Cerebellar nuclear complex (tissue), 1 donor: ENCODE measurements around the gene CDH4.
"Not testable (repeated sequence)": the region's sequence is repeated elsewhere in the genome, so short reads cannot be mapped to it uniquely, and the experiment has no call there.

Experiments
- DNase-seq, 2 experiments: peaks; one replicate each; lab custom pipeline; 2025; lab: John Stamatoyannopoulos, UW

CDH4 gene

GRCh38 chr20:61387204-61387953, 135.3 kb downstream of the CDH4 start:
- no peak for DNase-seq

- DNase-seq: no peak
Measured at GRCh38 chr20:61387954-61388348, 135.9 kb downstream of the CDH4 start.

- DNase-seq: no peak
Measured at GRCh38 chr20:61389077-61389476, 137.0 kb downstream of the CDH4 start.

GRCh38 chr20:61391185-61391584, 139.1 kb downstream of the CDH4 start:
- no peak for DNase-seq

GRCh38 chr20:61391812-61392520, 139.9 kb downstream of the CDH4 start:
- DNase-seq: no peak

GRCh38 chr20:61394088-61394799, 142.2 kb downstream of the CDH4 start:
- no peak for DNase-seq

- no peak for DNase-seq
Measured at GRCh38 chr20:61396262-61396848, 144.3 kb downstream of the CDH4 start.

GRCh38 chr20:61397146-61397545, 145.1 kb downstream of the CDH4 start:
- DNase-seq: no peak

- DNase-seq: no peak
Measured at GRCh38 chr20:61397790-61398189, 145.7 kb downstream of the CDH4 start.

- no peak for DNase-seq
Measured at GRCh38 chr20:61399433-61399832, 147.4 kb downstream of the CDH4 start.

GRCh38 chr20:61400499-61400898, 148.4 kb downstream of the CDH4 start:
- DNase-seq: no peak

- DNase-seq: no peak
Measured at GRCh38 chr20:61404303-61404702, 152.2 kb downstream of the CDH4 start.

GRCh38 chr20:61405007-61405406, 152.9 kb downstream of the CDH4 start:
- DNase-seq: no peak

GRCh38 chr20:61406773-61407172, 154.7 kb downstream of the CDH4 start:
- not testable (repeated sequence) for DNase-seq

- DNase-seq: no peak
Measured at GRCh38 chr20:61407561-61407960, 155.5 kb downstream of the CDH4 start.

- DNase-seq: no peak
Measured at GRCh38 chr20:61408951-61409740, 157.1 kb downstream of the CDH4 start.

- DNase-seq: no peak
Measured at GRCh38 chr20:61411743-61412142, 159.7 kb downstream of the CDH4 start.

- no peak for DNase-seq
Measured at GRCh38 chr20:61413752-61414151, 161.7 kb downstream of the CDH4 start.

GRCh38 chr20:61414455-61414991, 162.5 kb downstream of the CDH4 start:
- DNase-seq: no peak

- no peak for DNase-seq
Measured at GRCh38 chr20:61416546-61416945, 164.5 kb downstream of the CDH4 start.

- DNase-seq: no peak
Measured at GRCh38 chr20:61417221-61417941, 165.3 kb downstream of the CDH4 start.
